Activated CD4-positive, alpha-beta memory T cell treated with anti-CD3 and anti-CD28 coated beads, Interleukin-2, amount 10 ng/mL, durations not matched to agents 7 days and 5 days (primary cell): ENCODE measurements around the gene NFAM1. TPM values are rescaled to one million over a fixed set of nuclear protein-coding genes. Genes with fewer than 3 reads are reported as not detected.

Experiments used
- CTCF ChIA-PET: fragments of 350-600 bp; sonication (Branson Sonifier 250); formaldehyde crosslinking; loops from one replicate; lab custom pipeline; 2021; ENCODE audit warnings: antibody characterized with exemption, inconsistent platforms; lab: Charles Lee
- POLR2A ChIA-PET: fragments of 350-600 bp; sonication (Branson Sonifier 250); formaldehyde crosslinking; loops from one replicate; lab custom pipeline; 2021; ENCODE audit warnings: antibody characterized with exemption; lab: Charles Lee
- DNase-seq: peaks from one replicate; pipeline ENCODE4 v3.0.0-alpha.2; 2020
- H3K27ac Mint-ChIP-seq: one replicate; pipeline ENCODE4 v1.8.0; 2021; ENCODE audit warnings: mild to moderate bottlenecking, mixed read lengths
- H3K27me3 Mint-ChIP-seq: one replicate; pipeline ENCODE4 v1.8.0; 2021; ENCODE audit warnings: mixed read lengths
- H3K36me3 Mint-ChIP-seq: one replicate; pipeline ENCODE4 v1.8.0; 2021; ENCODE audit warnings: low read depth, mixed read lengths
- H3K4me1 Mint-ChIP-seq: one replicate; pipeline ENCODE4 v1.8.0; 2021; ENCODE audit warnings: mixed read lengths
- H3K4me3 Mint-ChIP-seq: one replicate; pipeline ENCODE4 v1.8.0; 2021; ENCODE audit warnings: mild to moderate bottlenecking, mixed read lengths
- H3K9me3 Mint-ChIP-seq: one replicate; pipeline ENCODE4 v1.8.0; 2021; ENCODE audit warnings: mixed read lengths
- total RNA-seq, 2 experiments: library from RNA; stranded (reverse); gene quantifications; one replicate each; pipeline ENCODE4 v1.2.3, GENCODE V29; 2021

Gene NFAM1
- total RNA-seq, 2 experiments from 2014 or later, result 0.05 to 0.63 TPM

- ChIA-PET CTCF (no interaction called here), POLR2A (no interaction called here)
- DNase-seq, result no peak
- no peaks in the 10 kb centered on the region for H3K9me3 Mint-ChIP-seq
- no peaks in the 10 kb centered on the region for H3K36me3 Mint-ChIP-seq
- H3K27me3 Mint-ChIP-seq, result peaks cover 53% of the 10 kb centered on the region
- H3K27ac Mint-ChIP-seq, result no peak overlapping the region
- H3K4me1 Mint-ChIP-seq, result peaks cover 17% of the 10 kb centered on the region
- H3K4me3 Mint-ChIP-seq, result no peak overlapping the region
Observed at GRCh38 chr22:42366806-42367581, 65.2 kb downstream of the NFAM1 start.

DNA sequence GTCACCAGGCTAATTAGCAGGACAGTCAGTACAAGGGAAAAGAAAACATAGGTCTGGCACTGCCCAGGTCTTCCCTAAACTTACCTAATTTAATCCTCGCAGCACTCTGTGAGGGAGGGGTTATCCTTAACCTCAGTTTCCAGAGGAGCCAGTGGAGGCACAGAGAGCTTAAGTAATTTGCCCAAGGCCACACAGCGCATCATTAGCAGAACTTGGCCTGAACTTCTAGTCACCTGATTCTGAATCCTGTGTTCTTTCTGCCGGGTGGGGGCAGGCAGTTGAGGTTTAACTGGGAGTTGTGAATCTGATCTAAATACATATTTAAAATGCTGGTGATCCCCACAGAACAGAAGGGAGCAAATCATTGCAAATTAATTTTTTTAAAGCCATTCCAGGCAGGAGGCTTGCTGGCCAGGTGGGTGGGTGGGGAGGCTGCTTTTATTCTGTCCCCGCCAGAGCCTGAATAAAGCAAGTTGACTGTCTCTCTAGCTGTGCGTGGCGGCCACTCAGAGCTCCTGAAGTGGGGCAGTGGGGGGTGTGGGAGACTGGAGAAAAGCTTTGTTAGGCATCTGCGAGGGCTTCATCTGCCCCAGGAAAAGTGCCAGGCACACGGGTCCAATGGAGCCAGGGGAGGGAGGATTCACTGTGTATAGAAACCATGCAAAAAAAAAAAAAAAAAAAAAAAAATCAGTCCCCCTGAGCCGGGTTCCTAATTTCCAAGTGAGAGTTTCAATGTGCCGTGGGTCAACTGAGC is 66.1 kb downstream of the NFAM1 start:
- H3K9me3 Mint-ChIP-seq, result no peaks in the 10 kb centered on the region
- no peaks in the 10 kb centered on the region for H3K36me3 Mint-ChIP-seq
- no peak overlapping the region for H3K27ac Mint-ChIP-seq
- H3K4me1 Mint-ChIP-seq, result peaks cover 17% of the 10 kb centered on the region
- POLR2A ChIA-PET, result no interaction called here
- no peak for DNase-seq
- H3K4me3 Mint-ChIP-seq, result no peak overlapping the region
- CTCF ChIA-PET, result no interaction called here
- peaks cover 59% of the 10 kb centered on the region for H3K27me3 Mint-ChIP-seq

GRCh38 chr22:42365111-42365865 is 66.9 kb downstream of the NFAM1 start:
- no peak for DNase-seq
- H3K27ac Mint-ChIP-seq, result no peak overlapping the region
- ChIA-PET POLR2A (interaction anchor here (0.7 to 1.2 kb wide), 2 partner anchors 10 to 274 kb away, joined by 3 read pairs; no protein-coding TSS in a partner anchor), CTCF (no interaction called here)
- H3K4me3 Mint-ChIP-seq, result no peak overlapping the region
- peaks cover 17% of the 10 kb centered on the region for H3K4me1 Mint-ChIP-seq
- H3K27me3 Mint-ChIP-seq, result peaks cover 59% of the 10 kb centered on the region
- no peaks in the 10 kb centered on the region for H3K9me3 Mint-ChIP-seq
- no peaks in the 10 kb centered on the region for H3K36me3 Mint-ChIP-seq

- Mint-ChIP-seq H3K9me3 (no peaks in the 10 kb centered on the region), H3K36me3 (no peaks in the 10 kb centered on the region), H3K27me3 (peaks cover 59% of the 10 kb centered on the region), H3K4me1 (peaks cover 13% of the 10 kb centered on the region), H3K4me3 (no peak overlapping the region), H3K27ac (no peak overlapping the region)
- CTCF ChIA-PET, result no interaction called here
- no peak for DNase-seq
- POLR2A ChIA-PET, result interaction anchor here (0.7 to 1.2 kb wide), 3 partner anchors 11 to 273 kb away, joined by 3 read pairs; partner anchors contain the start of gene POLDIP3
Observed at GRCh38 chr22:42364604-42365110, 67.5 kb downstream of the NFAM1 start.

DNA sequence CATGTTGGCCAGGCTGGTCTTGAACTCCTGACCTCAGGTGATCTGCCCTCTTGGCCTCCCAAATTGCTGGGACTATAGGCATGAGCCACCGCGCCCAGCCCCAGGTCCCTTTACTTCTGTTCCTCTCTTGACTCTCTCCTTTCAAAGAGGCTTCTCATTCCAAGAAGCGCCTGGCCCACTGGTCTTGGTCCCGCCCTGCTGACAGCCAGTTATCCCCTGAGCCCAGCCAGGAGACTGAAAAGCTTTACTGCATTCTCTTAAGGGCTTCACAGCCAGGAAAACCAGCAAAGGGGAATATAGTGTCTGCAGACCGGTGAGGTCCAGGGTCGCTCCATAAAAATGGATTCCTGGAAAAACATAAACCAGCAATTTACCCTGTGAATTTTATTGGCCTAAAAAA is 68.3 kb downstream of the NFAM1 start:
- Mint-ChIP-seq H3K9me3 (no peaks in the 10 kb centered on the region), H3K4me3 (no peak overlapping the region), H3K4me1 (peaks cover 8% of the 10 kb centered on the region), H3K27me3 (peaks cover 56% of the 10 kb centered on the region), H3K36me3 (no peaks in the 10 kb centered on the region), H3K27ac (no peak overlapping the region)
- ChIA-PET CTCF (no interaction called here), POLR2A (interaction anchor here (1.0 to 1.2 kb wide), 2 partner anchors 251 to 273 kb away, joined by 3 read pairs; partner anchors contain the start of gene POLDIP3)
- DNase-seq, result no peak

GRCh38 chr22:42361523-42361922 is 70.7 kb downstream of the NFAM1 start:
- H3K4me1 Mint-ChIP-seq, result no peaks in the 10 kb centered on the region
- no peaks in the 10 kb centered on the region for H3K36me3 Mint-ChIP-seq
- ChIA-PET CTCF (no interaction called here), POLR2A (interaction anchor here (0.6 kb wide), 1 partner anchor 272 kb away, joined by 3 read pairs; no protein-coding TSS in a partner anchor)
- H3K4me3 Mint-ChIP-seq, result no peak overlapping the region
- no peak overlapping the region for H3K27ac Mint-ChIP-seq
- H3K9me3 Mint-ChIP-seq, result no peaks in the 10 kb centered on the region
- no peak for DNase-seq
- peaks cover 35% of the 10 kb centered on the region for H3K27me3 Mint-ChIP-seq

DNA sequence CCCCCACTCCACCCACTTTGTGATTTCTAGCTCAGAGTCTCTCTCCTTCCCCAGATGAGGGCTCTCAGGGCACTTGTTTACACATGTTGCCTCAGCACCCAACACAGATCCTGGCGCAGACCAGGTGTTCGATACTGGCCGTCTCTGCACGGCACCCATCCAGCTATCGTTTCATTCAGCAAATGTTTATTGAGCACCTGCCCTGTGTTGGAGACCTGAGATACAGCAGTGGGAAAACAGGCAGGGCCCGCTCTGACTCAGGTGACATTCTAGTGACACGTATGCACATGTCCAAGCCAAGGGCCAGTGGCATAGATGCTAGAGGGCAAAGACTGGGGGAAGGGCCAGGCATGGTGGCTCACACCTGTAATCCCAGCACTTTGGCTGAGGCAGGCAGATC is 71.9 kb downstream of the NFAM1 start:
- Mint-ChIP-seq H3K36me3 (no peaks in the 10 kb centered on the region), H3K4me1 (no peaks in the 10 kb centered on the region), H3K27ac (no peak overlapping the region), H3K4me3 (no peak overlapping the region), H3K9me3 (no peaks in the 10 kb centered on the region), H3K27me3 (peaks cover 25% of the 10 kb centered on the region)
- POLR2A ChIA-PET, result interaction anchor here (2.9 kb wide), 1 partner anchor 9 kb away, joined by 12 read pairs; no protein-coding TSS in a partner anchor
- CTCF ChIA-PET, result interaction anchor here (0.6 kb wide), 1 partner anchor 11 kb away, joined by 3 read pairs; no protein-coding TSS in a partner anchor
- DNase-seq, result no peak

GRCh38 chr22:42358643-42359558 is 73.3 kb downstream of the NFAM1 start:
- H3K9me3 Mint-ChIP-seq, result no peaks in the 10 kb centered on the region
- no peaks in the 10 kb centered on the region for H3K4me1 Mint-ChIP-seq
- peaks cover 12% of the 10 kb centered on the region for H3K27me3 Mint-ChIP-seq
- H3K27ac Mint-ChIP-seq, result no peak overlapping the region
- CTCF ChIA-PET, result no interaction called here
- H3K36me3 Mint-ChIP-seq, result no peaks in the 10 kb centered on the region
- POLR2A ChIA-PET, result interaction anchor here (2.9 kb wide), 1 partner anchor 11 kb away, joined by 12 read pairs; no protein-coding TSS in a partner anchor
- DNase-seq, result no peak
- H3K4me3 Mint-ChIP-seq, result no peak overlapping the region

- CTCF ChIA-PET, result no interaction called here
- Mint-ChIP-seq H3K9me3 (no peaks in the 10 kb centered on the region), H3K27ac (no peak overlapping the region), H3K4me1 (no peaks in the 10 kb centered on the region), H3K27me3 (peaks cover 10% of the 10 kb centered on the region), H3K4me3 (no peak overlapping the region), H3K36me3 (no peaks in the 10 kb centered on the region)
- DNase-seq, result no peak
- POLR2A ChIA-PET, result no interaction called here
Observed at GRCh38 chr22:42357634-42358296, 74.4 kb downstream of the NFAM1 start.

DNA sequence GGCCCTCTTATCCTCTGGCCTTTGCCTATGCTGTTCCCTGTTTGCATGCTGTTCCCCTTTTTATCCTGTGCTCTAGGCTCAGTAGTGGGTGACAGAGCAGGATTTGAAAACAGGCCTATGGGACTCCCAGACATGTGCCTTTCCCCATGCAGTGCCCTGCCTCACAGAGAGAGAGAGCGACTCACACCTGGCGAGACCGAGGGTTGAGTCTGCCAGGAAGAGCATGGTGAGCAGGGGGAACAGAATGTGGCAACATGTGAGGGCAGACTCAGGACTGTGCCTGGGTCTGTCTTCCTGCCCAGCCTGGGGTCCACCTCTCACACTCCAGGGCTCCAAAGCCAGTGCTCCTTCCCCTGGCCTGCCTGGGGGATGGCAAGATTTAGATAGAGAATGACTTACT is 75.0 kb downstream of the NFAM1 start:
- no peaks in the 10 kb centered on the region for H3K9me3 Mint-ChIP-seq
- no peaks in the 10 kb centered on the region for H3K36me3 Mint-ChIP-seq
- H3K4me3 Mint-ChIP-seq, result no peak overlapping the region
- no peak for DNase-seq
- H3K27me3 Mint-ChIP-seq, result peaks cover 6% of the 10 kb centered on the region
- POLR2A ChIA-PET, result no interaction called here
- H3K27ac Mint-ChIP-seq, result no peak overlapping the region
- no peaks in the 10 kb centered on the region for H3K4me1 Mint-ChIP-seq
- CTCF ChIA-PET, result no interaction called here

- no peaks in the 10 kb centered on the region for H3K9me3 Mint-ChIP-seq
- no peak overlapping the region for H3K4me3 Mint-ChIP-seq
- H3K27ac Mint-ChIP-seq, result no peak overlapping the region
- POLR2A ChIA-PET, result no interaction called here
- no peaks in the 10 kb centered on the region for H3K36me3 Mint-ChIP-seq
- no peak for DNase-seq
- no peaks in the 10 kb centered on the region for H3K4me1 Mint-ChIP-seq
- CTCF ChIA-PET, result no interaction called here
- H3K27me3 Mint-ChIP-seq, result peaks cover 2% of the 10 kb centered on the region
Observed at GRCh38 chr22:42356533-42356932, 75.7 kb downstream of the NFAM1 start.
